ENCODE data around the gene SLMAP. TPM values are rescaled to one million over a fixed set of nuclear protein-coding genes. Genes with fewer than 3 reads are reported as not detected.

The SLMAP gene
- total and polyA plus RNA-seq, 2 of the 4 experiments (the other 2 are of a cell fraction), result 15.5 to 26.5 TPM

DNA sequence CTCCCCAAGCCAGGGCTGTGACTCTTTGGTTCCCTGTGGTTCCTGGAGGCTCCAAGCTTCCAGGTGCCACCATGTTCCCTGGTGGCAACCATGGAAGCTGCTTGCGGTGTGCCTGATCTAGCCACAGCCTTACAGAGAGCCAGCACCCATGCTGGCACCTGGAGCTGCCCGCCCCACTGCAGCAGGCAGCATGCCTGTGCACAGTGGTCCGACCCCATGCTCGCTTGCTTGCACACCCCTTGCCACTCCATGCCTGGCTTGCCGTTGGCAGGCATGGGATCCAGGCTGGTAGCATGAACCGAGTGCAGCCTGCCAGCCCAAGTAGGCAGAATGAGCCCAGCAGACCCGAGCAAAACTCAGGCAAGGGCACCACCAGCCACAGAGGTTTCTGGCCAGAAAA, 53.9 kb downstream of the SLMAP start:
- H2BK15ac ChIP-seq (ENCODE audit: low read depth, low read length), result no peak overlapping the region
- no peak overlapping the region for H3K27ac ChIP-seq (ENCODE audit: insufficient read depth, low read length)
- no peak overlapping the region for H2AK5ac ChIP-seq (ENCODE audit: low read depth, low read length)
- no peak overlapping the region for H2BK5ac ChIP-seq (ENCODE audit: low read depth, low read length, poor library complexity, severe bottlenecking)
- dilution Hi-C loops (cut with HindIII; ENCODE audit: low sequenced_read_pairs, unreplicated experiment) (no loop called here), intact Hi-C loops (cut with micrococcal nuclease) (no loop called here), in situ Hi-C loops (cut with MboI; ENCODE audit: low sequenced_read_pairs) (no loop called here)
- no peak overlapping the region for H4K91ac ChIP-seq (ENCODE audit: insufficient read depth, low read depth, low read length)
- no peak overlapping the region for H4K8ac ChIP-seq (ENCODE audit: low read depth in 2 of 2, low read length in 2 of 2)
- TF ChIP-seq CHD1 (IDR thresholded peaks at IDR 0.05; ENCODE audit: low read depth, low read length) (no peak), RAD21 (IDR thresholded peaks at IDR 0.05; ENCODE audit: low read length) (no peak)
- no peak overlapping the region for H3K4me2 ChIP-seq (ENCODE audit: low read depth, low read length)
- no peak overlapping the region for H3K14ac ChIP-seq (replicated peaks; ENCODE audit: low read depth, low read length)
- H2AK9ac ChIP-seq (replicated peaks; ENCODE audit: low read depth, low read length, poor library complexity), result no peak overlapping the region
- 92% methylated on average over 5 of the region's 7 CpGs; no CpG with 5 or more reads in 1 of the 2 experiments for WGBS, 2 experiments (ENCODE audit: extremely low coverage in 2 of 2, insufficient read length in 1 of 2)
- no peak overlapping the region for H2BK20ac ChIP-seq (ENCODE audit: low read depth, low read length)
- no peaks in the 10 kb centered on the region for H3K27me3 ChIP-seq (ENCODE audit: control insufficient read depth, insufficient read depth, low read length)
- H3K9me3 ChIP-seq (ENCODE audit: control insufficient read depth, insufficient read depth, low read length), result no peaks in the 10 kb centered on the region
- peaks cover 37% of the 10 kb centered on the region for H4K20me1 ChIP-seq (ENCODE audit: insufficient read depth, low read length)
- no peak overlapping the region for H4K5ac ChIP-seq (ENCODE audit: low read depth, low read length)
- H3K9ac ChIP-seq (ENCODE audit: low read depth, low read length), result no peak overlapping the region
- no peak for DNase-seq
- H3K79me1 ChIP-seq (ENCODE audit: low read depth in 1 of 2, low read length in 2 of 2), result peaks cover 21 to 56% of the 10 kb centered on the region in 2 experiments
- no peak overlapping the region for H3K4me3 ChIP-seq (ENCODE audit: insufficient read depth, low read depth, low read length)
- peaks cover 13% of the 10 kb centered on the region; the same call in 1 of the 2 replicates for H3K9me1 ChIP-seq (ENCODE audit: insufficient read depth, low read length)
- H3K23ac ChIP-seq (ENCODE audit: low read depth, low read length), result no peak overlapping the region
- no peaks in the 10 kb centered on the region for H3K4me1 ChIP-seq (ENCODE audit: control insufficient read depth, insufficient read depth, low read length)
- ChIA-PET CTCF (interaction anchor here (1.4 kb wide), 1 partner anchor 16 kb away, joined by 3 read pairs; no protein-coding TSS in a partner anchor), POLR2A (ENCODE audit: unreplicated experiment) (no interaction called here)
- H2BK120ac ChIP-seq (ENCODE audit: low read depth, low read length), result no peak overlapping the region
- H3K18ac ChIP-seq (ENCODE audit: low read depth, low read length), result no peak overlapping the region
- H2AFZ ChIP-seq (replicated peaks; ENCODE audit: low read length, poor library complexity), result no peak overlapping the region
- H3K36me3 ChIP-seq (ENCODE audit: control insufficient read depth, insufficient read depth, low read length), result no peaks in the 10 kb centered on the region
- BruUV-seq (replicated peaks), result no TSS peak
- no peak for ATAC-seq (ENCODE audit: low read depth)
- no peak overlapping the region for H3K56ac ChIP-seq (ENCODE audit: extremely low read depth, insufficient read depth, low read length)
- H3K4ac ChIP-seq (ENCODE audit: low read depth, low read length), result no peak overlapping the region
